Stimulated activated CD4-positive, alpha-beta T cell treated with anti-CD3 and anti-CD28 coated beads, Interleukin-4, amount 100 ng/mL, for 24 hours (primary cell): ENCODE measurements around the gene PHF21B.

Experiments used
- DNase-seq: peaks from one replicate; pipeline ENCODE4 v3.0.0-alpha.2; 2020

The PHF21B gene

GRCh38 chr22:44890416-44891292 is 119.2 kb downstream of the PHF21B start:
- DNase-seq: no peak

- DNase-seq: no peak
Measured at GRCh38 chr22:44889255-44889878, 120.4 kb downstream of the PHF21B start.

GRCh38 chr22:44888491-44889254 is 121.1 kb downstream of the PHF21B start:
- DNase-seq: no peak

GRCh38 chr22:44887941-44888366 is 121.9 kb downstream of the PHF21B start:
- no peak for DNase-seq

GRCh38 chr22:44885806-44886360 is 123.9 kb downstream of the PHF21B start:
- DNase-seq: no peak

- no peak for DNase-seq
Measured at GRCh38 chr22:44884968-44885805, 124.6 kb downstream of the PHF21B start.

GRCh38 chr22:44884562-44884961 is 125.2 kb downstream of the PHF21B start:
- no peak for DNase-seq

GRCh38 chr22:44883011-44883421 is 126.8 kb downstream of the PHF21B start:
- DNase-seq: no peak

- no peak for DNase-seq
Measured at GRCh38 chr22:44882226-44882905, 127.4 kb downstream of the PHF21B start.

- no peak for DNase-seq
Measured at GRCh38 chr22:44881624-44882023, 128.2 kb downstream of the PHF21B start.

- no peak for DNase-seq
Measured at GRCh38 chr22:44880610-44881290, 129.1 kb downstream of the PHF21B start.

GRCh38 chr22:44879301-44879680 is 130.5 kb downstream of the PHF21B start:
- DNase-seq: no peak

- DNase-seq: no peak
Measured at GRCh38 chr22:44878483-44879300, 131.1 kb downstream of the PHF21B start.

GRCh38 chr22:44876921-44877320 is 132.9 kb downstream of the PHF21B start:
- no peak for DNase-seq

- no peak for DNase-seq
Measured at GRCh38 chr22:44871782-44872181, 138.0 kb downstream of the PHF21B start.

GRCh38 chr22:44870021-44870420 is 139.8 kb downstream of the PHF21B start:
- no peak for DNase-seq

- DNase-seq: no peak
Measured at GRCh38 chr22:44869196-44869595, 140.6 kb downstream of the PHF21B start.

- no peak for DNase-seq
Measured at GRCh38 chr22:44865193-44866057, 144.4 kb downstream of the PHF21B start.
